PFSK-1 (cell line): Measurements from ENCODE around the gene AHR.

Experiments used
- POLR2AphosphoS5 ChIP-seq: IDR thresholded peaks from 2 replicates; pipeline ENCODE4 v1.6.1; 2012; ENCODE audit warnings: low read depth, mild to moderate bottlenecking, control low read depth, low read length, moderate library complexity
- SIN3A ChIP-seq: IDR thresholded peaks from 2 replicates; pipeline ENCODE4 v1.6.1; 2012; ENCODE audit warnings: mild to moderate bottlenecking, low read length, moderate library complexity, borderline replicate concordance; ENCODE audit not compliant: insufficient read depth
- TF ChIP-seq, protein P1 (sequence below), 2 experiments: IDR thresholded peaks; 2 replicates each; pipeline versions ENCODE4 v1.6.1 to v1.8.0; 2011 to 2012; ENCODE audit warnings: low read depth in 2 of 2, low read length in 2 of 2, control low read depth in 1 of 2, inconsistent platforms in 1 of 2, mild to moderate bottlenecking in 1 of 2, moderate library complexity in 1 of 2; ENCODE audit not compliant: insufficient read depth in 1 of 2

DNA sequence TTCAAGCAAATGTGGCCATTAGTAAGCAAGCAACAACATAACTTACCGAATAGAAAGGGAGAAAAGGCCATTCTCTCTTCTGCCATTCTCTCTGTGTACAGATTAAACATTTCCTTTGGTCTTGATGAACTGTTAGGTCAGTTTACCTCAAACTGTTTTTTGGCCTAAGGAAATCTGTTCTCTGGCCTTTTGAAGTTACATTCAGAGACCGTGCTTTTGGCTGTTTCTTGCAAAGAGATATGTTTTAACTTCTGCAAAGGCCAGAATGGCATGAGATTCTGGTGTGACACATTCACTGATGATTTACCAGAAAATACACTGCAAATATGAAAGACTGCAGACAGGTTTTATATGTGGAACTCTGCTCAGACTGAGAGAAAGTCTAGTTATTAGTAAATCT is 22.2 kb downstream of the AHR start:
- TF ChIP-seq SIN3A, result no peak
- TF ChIP-seq, protein P1, sequence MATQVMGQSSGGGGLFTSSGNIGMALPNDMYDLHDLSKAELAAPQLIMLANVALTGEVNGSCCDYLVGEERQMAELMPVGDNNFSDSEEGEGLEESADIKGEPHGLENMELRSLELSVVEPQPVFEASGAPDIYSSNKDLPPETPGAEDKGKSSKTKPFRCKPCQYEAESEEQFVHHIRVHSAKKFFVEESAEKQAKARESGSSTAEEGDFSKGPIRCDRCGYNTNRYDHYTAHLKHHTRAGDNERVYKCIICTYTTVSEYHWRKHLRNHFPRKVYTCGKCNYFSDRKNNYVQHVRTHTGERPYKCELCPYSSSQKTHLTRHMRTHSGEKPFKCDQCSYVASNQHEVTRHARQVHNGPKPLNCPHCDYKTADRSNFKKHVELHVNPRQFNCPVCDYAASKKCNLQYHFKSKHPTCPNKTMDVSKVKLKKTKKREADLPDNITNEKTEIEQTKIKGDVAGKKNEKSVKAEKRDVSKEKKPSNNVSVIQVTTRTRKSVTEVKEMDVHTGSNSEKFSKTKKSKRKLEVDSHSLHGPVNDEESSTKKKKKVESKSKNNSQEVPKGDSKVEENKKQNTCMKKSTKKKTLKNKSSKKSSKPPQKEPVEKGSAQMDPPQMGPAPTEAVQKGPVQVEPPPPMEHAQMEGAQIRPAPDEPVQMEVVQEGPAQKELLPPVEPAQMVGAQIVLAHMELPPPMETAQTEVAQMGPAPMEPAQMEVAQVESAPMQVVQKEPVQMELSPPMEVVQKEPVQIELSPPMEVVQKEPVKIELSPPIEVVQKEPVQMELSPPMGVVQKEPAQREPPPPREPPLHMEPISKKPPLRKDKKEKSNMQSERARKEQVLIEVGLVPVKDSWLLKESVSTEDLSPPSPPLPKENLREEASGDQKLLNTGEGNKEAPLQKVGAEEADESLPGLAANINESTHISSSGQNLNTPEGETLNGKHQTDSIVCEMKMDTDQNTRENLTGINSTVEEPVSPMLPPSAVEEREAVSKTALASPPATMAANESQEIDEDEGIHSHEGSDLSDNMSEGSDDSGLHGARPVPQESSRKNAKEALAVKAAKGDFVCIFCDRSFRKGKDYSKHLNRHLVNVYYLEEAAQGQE (IDR thresholded peaks at IDR 0.05; ENCODE audit: insufficient read depth in 1 of 2, low read depth in 2 of 2, low read length in 2 of 2), result no peak
- TF ChIP-seq POLR2AphosphoS5, result no peak
